Activated CD4-positive, alpha-beta T cell treated with anti-CD3 and anti-CD28 coated beads for 4 hours (primary cell): ENCODE measurements around the gene ABCD4.
"Not testable (repeated sequence)": the region's sequence is repeated elsewhere in the genome, so short reads cannot be mapped to it uniquely, and the experiment has no call there.

Source experiments
- DNase-seq, 2 donors: peaks; one replicate each; pipeline ENCODE4 v3.0.0-alpha.2; 2020

Gene ABCD4

DNA sequence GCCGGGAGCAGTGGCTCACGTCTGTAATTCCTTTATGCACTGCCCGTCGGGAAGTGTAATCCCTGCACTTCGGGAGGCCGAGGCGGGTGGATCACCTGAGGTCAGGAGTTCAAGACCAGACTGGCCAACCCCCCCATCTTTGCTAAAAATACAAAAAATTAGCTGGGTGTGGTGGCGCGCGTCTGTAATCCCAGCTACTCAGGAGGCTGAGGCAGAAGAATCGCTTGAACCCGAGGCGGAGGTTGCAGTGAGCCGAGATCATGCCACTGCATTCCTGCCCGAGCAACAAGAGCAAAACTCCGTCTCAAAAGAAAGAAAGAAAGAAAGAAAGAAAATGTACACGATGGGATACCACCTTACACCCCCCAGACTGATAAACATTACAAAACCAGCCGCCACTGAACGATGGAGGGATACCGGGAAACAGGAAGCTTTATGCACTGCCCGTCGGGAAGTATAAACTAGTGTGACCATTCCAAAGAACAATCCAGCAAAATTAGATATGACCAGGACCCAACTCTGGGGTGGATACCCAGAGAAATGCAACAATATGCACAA, 1.1 kb downstream of the ABCD4 start:
- no peak for DNase-seq

DNA sequence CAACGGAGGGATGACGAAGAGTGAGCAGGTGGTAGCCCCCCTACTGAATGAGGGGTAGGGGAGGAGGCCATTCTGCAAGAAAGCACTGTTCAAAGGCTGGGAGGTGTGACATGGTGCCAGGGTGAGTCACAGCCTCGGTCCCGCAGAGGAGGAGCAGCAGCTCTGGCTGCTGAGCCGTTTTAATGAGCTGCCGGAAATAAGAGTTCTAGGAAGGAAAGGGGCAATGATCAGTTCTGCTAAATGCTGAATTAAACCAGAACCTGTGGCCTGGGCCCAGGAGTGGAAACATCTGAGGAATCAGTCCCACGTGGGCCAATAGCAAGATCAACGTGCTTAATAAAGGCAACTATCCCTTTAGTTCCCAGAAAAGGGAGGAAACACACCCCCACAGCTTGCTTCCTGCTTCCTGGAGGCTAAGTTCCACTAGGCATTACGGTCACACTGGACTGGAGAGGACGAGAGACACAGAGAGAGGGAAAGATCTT, 3.6 kb downstream of the ABCD4 start:
- peak in 1 of 2 donors; percentile 44 for DNase-seq

DNA sequence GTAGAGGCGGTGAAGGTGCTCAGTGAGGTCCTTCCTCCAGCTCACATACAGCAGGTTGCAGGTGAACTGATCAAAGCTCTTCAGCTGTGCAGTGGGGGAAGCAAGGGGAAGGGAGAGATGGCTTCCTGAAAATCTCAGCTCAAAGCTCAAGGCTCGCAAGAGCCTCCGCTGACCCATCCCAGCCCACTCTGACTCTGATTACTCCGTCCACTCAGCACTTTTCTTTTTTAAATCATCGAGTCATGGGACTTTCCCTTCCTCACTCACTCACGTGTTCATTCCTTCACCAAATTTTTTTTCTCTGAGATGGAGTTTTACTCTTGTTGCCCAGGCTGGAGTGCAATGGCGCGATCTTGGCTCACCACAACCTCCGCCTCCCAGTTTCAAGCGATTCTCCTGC, 4.7 kb downstream of the ABCD4 start:
- no peak for DNase-seq

DNA sequence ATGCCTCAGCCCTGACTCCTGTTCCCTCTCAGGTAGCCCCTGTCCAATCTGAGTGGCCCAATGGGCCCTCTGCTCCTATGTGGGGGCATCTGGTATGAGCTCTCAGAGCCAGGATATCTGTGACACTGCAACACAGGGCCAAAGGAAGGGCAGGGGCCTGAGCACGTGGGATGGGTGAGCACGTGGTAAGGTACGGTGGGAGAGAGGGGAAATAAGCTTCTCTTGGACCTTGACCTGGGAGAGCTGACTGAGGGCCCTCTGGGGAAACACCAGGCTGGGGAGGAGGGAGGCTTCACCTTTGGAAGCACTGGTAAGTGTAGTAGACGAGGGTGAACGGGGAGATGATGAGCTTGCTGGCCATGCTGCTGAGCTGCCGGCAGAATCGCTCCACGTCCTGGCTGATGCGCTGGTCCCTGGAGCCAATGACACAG, 6.7 kb downstream of the ABCD4 start:
- no peak for DNase-seq

DNA sequence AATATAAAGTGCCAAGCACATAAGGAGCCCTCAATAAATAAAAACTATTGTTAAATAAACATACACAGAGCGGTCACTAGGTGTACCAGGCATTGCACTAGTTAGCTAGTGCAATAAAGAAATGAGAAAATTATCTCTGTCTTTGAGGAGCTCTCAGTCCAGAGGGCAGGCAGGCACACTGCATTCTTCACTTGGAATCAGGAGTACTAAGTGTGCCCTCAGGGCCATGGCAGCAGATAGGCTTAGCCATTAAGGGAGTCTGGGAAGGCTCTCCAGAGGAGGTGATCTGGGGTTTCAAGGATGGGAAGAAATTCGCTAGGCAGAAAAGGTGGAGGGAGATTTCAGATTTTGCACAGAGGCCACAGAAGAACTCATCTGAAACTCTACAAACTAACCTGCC, 9.1 kb downstream of the ABCD4 start:
- DNase-seq: no peak

DNA sequence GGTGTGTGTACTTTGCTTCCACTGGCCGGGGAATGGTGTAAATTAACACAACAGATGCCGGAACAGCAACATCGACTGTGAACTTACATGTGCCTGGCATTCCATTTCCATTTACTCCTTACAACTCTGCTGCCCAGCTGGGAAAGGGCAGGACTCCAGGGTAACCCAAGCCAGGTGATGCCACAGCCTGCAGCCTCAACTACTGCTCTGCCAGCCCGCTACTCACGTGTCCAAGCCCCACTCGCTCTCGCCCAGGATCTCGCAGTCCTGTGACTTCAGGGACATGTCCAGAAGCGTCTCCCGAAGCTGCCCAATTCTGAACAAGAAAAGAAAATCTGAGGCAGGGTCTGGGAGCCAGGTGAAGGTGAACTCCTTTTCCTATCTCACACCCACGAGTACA, 10.7 kb downstream of the ABCD4 start:
- DNase-seq: no peak

DNA sequence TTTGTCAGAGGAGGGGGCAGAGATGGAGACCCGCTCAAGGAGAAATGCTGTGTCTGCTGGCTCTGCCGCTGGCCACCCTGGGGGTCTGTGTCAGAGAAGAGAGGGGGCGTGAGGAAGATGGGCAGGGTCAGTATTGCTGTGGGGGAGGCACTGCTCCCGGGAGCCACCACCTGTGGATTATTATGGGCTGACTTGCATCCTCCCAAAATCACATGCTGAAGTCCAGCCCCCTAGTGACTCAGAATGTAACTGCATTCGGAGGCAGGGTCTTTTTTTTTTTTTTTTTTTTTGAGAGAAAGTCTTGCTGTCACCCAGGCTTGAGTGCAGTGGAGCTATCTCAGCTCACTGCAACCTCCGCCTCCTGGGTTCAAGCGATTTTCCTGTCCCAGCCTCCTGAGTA, 12.3 kb downstream of the ABCD4 start:
- DNase-seq: peak; percentile 9 to 14

DNA sequence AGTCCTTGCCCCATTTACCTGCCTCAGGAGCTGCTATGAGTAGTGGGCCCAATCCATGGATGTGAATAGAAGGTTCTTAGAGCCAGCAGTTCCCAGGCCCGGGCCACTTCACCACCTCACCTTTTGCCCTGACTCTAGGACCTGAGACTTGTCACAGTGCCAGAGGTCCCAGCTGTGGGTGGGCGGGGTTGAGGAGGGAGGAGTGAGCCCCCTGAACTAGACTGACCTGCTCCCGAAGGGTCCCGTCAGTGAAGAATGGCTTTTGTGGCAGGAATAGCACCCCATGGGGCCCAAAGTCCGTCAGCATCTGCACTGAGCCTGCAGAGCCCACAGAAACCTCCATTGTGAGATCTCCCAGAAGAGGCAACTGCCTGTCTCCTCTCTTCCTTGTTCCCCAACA, 12.9 kb downstream of the ABCD4 start:
- no peak for DNase-seq

DNA sequence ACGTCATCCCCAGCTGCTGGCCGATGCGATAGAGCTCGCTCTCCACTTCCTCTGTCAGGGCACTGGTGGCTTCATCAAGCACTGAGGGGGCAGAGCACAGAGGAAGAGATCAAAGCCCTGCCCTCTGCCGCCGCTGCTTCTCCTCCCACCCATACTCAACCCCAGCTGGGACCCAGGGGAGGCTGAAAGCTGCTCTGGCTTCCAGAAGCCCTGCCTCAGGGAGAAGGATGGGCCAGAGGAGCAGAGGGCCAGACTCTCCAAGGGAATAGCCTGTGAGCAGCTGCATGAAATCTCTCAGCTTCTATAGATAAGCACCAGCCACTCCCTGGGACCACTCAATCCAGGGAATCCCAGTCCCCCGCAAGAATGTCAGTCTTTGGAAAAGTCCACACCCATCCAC, 16.0 kb downstream of the ABCD4 start:
- no peak for DNase-seq

DNA sequence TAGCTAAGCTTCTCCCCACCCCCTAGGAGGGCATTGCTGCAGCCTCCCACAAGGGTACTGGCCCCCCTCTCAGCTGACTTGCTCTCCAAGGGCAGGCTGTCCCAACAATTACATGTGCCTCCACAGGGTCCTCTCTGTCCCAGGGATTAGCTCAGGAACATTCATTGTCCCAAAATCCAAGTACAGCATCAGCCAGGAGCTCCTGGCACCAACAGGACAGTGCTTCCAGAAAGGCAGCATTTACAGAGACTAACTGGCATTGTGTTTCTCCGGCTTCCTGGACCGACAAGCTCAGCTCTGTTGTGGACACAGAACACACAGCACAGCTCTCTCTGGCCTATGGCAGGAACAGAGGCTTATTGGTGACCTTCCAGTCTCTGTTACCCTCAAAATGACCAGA, 21.7 kb downstream of the ABCD4 start:
- DNase-seq: no peak

DNA sequence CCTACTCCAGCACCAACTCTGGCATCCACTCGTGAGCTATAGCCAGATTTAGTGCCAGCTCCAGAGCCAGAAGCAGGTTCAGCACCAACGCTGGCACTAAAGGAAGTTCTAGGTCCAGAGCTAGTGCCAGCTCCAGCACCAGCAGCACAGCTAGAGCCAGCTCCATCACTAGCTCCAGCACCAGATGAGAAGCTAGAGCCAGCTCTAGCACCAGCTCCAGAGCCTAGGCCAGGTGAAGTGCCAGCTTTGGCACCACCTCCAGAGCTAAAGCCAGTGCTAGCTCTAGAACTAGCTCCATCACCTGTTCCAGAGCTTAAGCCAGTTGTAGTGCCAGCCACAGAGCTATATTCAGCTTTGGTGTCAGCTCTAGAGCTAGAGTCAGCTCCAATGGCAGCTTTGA, 24.7 kb downstream of the ABCD4 start:
- no peak for DNase-seq

DNA sequence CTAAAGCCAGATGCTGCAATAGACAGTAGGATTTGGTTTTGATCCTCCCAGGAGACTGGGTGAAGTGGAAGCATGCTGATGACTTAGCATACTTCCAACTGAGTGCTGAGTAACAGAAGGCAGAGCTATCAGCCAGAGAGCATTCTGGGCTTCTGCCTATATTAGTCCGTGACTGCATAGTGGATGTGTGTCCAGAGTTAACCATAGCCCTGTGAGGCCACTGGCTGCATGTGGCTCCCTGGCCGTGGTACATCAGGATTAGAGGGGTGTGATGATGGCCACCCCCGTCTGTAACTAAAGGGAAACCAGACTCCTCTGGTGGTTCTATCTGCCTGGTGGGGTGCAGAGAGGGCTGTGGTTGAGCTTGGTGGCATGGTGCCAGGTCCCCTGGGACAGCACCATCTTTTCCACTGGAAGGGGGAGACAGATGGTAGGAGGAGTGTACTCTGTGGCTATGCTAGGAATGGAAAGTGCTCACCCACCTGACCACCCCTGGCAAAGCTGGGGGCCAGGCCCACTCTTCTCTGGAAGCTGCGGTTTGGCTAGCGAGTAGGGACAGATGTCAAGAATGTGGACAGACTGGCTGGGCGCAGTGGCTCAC, 27.4 kb downstream of the ABCD4 start:
- DNase-seq: no peak

DNA sequence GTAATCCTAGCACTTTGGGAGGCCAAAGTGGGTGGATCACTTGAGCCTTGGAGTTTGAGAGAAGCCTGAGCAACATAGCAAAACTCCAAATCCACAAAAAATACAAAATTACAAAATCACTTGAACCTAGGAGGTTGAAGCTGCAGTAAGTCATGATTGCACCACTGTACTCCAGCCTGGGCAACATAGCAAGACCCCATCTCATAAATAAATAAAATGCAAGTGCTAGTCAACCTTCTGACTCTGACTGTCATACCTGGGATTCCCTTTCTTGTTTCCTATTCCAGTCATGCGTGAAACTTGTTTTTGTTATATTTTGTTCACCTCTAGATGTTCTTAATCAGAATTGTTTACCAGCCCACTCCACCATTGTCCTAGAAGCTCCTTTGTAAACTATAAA, 31.4 kb downstream of the ABCD4 start:
- no peak for DNase-seq

DNA sequence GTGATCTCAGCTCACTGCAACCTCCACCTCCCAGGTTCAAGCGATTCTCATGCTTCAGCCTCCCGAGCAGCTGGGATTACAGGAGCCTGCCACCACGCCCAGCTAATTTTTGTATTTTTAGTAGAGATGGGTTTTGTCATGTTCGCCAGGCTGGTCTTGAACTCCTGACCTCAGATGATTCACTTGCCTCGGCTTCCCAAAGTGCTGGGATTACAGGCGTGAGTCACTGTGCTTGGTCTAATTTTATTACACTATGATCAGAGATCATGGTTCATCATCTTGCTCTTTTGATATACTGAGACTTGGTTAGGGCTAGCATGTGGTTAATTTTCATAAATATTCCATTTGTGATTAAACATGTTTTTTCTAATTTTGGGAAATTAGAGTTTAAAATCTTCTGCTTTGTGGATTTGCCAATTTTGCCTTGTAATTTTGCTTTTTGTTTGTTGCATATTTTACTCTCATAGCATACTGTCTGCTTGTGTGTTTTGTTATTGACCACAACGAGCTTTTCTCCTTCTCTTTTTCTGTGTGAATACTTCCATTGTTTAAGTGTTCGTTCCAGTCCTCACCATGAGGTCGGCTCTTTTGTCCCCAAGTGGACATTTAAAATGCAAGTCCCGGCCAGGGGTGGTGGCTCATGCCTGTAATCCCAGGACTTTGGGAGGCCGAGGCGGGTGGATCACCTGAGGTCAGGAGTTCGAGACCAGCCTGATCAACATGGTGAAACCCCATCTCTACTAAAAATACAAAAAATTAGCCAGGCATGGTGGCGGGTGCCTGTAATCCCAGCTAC, 32.2 kb downstream of the ABCD4 start:
- not testable (repeated sequence) for DNase-seq

DNA sequence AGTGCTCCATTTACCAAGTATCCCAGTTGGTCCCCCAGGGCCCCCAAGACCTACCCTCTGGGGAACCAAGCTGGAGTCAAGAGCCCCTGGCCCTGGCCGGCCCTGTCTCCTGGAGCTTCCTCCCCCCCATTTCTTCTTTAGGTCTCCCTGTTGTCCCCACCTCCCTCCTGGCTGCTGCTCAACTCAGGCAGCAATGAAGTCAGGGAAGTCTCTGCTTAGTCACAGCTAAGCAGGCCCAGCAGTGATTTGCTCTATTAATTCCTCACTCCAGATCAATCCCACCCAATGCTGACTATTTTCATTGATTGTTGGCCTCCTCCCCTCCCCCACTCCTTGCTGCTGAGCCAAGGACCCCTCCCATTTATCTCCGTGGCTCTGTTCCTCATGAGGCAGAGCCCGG, 35.1 kb downstream of the ABCD4 start:
- no peak for DNase-seq

DNA sequence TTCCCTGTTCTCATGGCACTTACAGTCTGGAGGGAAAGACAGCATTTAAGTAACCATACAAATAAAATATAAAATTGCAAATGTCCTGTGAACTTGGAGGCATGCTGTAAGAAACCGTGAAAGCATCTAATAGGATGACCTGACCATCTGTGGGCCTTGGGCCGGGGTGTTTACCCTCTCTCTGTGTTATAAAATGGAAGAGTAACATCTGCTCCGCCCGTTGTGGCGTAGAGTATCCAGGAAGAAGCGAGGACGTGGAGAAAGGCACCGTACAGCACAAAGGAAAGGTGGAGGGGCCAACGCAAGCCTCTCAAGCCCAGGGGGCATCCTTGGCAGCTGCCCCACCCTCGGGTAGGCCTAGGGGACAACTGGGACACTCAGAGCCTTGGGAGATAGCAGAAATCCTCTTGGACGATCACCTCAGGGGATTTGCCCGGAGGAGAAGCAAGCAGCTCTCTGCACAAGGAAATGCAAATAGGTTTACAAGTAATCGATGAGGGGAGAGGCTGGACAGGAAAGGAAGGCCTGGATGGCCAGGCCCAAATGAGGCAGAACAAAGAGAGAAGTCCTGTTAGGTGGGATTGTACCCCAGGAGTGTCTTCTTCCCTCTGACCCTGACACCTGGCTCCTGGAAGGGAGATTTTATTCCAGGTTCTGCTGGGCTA, 37.3 kb downstream of the ABCD4 start:
- no peak for DNase-seq

DNA sequence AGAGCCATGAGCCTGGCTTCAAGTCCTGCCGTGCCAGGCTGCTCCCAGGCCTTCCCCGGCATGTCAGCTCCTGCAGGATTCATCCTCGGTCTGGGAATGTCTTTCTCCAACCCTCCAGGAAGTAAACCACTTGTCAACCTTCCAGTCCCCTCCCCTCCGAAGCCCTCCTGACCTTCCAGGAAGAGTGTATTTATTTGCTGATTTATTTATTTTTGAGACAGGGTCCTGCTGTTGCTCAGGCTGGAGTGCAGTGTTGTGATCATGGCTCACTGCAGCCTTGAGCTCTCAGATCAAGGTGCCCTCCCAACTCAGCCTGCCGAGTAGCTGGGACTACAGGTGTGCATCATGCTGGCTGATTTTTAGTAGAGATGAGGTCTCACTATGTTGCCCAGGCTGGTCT, 38.8 kb downstream of the ABCD4 start:
- no peak for DNase-seq

DNA sequence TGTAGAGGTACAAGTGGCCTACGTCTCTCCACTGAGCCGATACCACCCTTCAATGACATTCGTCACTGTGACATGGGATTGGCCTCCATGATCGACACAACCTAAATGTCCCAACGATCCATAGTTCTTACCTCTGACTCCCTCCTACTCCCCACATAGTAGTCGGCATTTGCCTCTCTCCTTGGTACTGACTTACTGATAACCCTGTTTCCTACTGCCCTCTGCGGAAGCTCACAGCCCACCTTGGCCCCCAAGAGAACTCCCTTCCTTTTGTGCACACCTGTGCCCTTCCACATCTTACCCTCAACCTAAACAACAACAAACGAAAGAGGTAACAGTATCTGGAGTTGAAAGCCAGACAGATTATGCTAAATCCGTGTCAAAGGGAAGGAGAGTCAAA, 39.6 kb downstream of the ABCD4 start:
- DNase-seq: no peak

DNA sequence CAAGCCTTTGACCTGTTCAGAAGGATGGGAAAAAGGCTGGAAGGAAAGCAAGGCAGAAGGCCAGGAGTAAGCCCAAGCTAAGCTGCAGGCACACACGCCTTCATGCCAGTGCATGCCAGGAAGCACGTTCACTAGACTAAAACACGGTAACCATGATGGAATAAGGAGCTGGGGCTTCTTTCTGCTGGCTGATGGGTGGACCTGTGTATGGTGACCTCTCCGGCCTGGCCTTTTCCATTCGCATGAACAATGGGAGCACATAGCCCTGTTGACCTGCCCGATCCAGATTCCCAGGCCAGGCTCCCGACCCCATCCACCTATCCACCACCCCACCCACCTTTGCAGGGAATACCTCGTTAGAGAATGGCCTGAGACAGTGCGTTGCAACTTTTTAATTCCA, 40.7 kb downstream of the ABCD4 start:
- no peak for DNase-seq

DNA sequence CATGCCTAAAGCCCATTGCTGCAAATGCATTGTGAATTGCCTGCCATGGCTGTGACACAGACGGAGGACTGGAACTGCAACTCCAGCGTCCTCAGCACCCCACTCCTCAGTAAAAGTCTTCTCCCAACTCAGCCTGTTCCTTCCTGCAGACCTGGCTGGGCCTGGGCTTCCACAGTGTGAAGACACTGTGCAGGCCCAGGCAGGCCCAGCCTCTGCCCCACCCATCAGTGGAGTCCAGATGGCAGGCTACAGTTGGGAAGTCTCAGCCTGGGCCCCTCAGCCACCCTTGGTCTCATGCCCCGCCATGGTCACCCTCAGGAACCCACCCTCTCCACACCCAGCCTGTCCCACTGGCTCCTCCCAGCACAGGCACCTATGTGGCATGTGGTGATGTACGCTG, 41.4 kb downstream of the ABCD4 start:
- DNase-seq: no peak

DNA sequence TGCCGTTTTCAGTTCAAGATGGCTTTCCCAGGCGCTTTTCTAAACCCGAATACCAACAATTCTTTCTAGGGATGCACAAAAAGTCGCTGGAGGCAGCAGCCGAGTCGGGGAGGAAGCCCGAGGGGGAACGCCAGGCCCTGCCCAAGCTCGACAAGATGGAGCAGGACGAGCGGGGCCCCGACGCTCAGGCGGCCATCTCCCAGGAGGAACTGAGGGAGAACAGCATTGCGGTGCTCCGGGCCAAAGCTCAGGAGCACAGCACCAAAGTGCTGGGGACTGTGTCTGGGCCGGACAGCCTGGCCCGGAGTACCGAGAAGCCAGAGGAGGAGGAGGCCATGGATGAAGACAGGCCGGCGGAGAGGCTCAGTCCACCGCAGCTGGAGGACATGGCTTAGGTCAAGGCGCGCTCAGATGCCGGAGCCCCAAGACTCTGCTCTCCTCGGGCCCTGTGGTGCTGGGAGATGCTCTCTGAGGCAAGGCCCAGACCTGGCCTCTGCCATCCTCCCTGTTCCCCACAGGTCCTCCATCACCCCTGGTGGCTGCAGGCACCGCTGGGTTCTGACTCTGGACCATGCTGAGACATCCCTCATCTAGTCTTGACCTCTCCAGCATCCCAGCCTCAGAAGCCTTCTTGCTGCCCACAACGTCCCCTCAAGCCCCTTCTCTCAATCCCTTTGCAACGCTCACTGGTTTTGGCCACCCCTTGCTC, 42.1 kb downstream of the ABCD4 start:
- no peak for DNase-seq

DNA sequence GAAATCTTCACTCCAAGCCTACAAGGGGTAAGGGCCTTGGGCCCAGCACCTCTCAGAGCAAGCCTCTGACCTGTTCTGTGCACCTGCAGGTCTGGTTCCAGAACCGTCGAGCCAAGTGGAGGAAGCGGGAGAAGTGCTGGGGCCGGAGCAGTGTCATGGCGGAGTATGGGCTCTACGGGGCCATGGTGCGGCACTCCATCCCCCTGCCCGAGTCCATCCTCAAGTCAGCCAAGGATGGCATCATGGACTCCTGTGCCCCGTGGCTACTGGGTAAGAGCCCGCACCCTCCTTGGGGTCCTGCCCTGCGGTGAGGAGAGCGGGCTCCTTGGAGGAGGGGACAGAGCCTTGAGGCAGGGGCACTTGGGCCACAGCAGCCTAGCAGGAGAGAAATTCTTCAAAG, 43.2 kb downstream of the ABCD4 start:
- no peak for DNase-seq

DNA sequence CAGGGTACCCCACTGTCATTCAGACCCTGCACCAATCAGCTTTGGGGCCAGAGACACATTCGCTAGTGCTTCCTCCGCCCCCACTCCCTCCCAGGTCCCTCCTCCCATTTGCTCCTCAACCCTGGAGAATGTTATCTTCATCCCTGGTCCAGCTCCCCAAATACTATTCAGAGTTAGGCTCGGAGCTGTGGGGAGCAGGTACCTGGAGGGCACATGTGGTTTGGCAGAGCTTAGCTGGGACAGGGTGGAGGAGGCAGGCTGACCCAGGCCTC, 44.0 kb downstream of the ABCD4 start:
- DNase-seq: no peak
